ENCODE measurements around the gene MKS1.

MKS1 gene

DNA sequence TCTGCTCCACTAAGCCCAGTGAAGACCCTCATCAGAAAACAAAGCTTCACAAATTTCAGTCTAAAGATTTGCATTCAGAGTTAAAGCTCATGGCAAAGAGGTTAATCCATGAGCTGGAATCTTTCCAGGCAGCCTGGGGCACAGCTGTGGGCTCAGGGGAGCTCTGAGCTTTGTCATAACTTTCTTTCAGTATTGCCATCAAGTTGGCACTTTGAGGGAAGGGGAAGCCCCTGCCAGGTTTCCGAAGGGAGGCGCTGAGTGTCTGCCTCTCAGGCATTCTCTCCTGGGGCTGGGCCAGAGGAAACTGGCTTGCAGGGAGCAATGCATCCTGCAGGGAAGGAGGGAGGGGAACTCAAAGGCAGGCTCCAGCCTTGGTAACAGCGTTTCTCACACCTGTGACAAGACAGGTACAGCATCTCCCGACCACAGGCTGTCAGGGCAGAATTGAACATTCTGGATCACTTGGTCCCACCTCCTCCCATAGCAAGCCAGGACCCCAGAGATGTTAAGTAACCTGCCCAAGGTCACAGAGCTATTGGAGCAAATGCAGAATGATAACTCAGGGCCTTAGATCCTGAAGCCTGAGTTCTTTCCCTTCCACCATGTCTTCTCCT is 23.2 kb upstream of the MKS1 start:
- no peak for DNase-seq

DNA sequence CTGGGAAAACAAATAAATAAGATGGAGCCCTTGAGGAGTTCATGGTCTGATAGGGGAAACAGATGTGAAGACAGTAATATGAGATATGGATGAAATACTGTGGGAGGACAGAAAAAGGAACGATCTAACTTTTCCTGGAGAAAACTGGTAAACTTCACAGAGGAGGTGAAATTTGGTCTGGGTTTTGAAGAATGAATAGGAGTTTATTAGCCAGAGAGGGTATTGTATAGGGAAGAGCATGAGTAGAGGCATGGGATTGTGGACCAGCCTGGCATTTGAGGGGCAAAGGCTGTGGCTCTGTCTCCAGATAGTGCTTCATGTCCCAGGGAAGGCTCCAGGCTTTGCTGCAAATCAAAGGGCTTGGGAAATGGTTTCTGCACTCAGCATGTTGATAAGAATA is 20.9 kb upstream of the MKS1 start:
- no peak for DNase-seq

DNA sequence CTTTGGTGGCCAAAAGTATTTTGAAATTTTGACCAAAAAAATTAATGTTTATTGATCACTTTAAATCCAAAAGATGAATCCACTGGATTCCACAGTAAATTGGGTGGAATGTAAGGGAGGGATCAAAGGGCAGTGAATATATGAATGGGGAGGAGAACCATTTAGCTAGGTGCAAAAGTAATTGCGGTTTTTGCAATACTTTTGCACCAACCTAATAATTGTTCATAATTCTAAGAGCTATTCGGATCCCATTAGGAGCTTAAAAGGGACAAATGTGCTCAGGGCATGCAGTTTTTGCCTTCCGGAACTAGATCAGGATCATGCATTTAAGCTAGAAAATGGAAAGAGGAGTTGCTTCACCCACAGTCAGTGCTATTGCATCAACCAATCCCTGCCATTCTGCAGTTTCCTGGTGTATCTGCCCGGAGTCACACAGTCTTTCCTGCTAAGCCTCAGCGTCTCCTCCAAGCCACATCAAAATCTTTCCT is 19.1 kb upstream of the MKS1 start, which contains the start of gene LPO:
Gene LPO, plus strand, starts transcription at position 438 of the 488 bp plus-strand sequence. CDS start 4,396 bp downstream, outside the sequence.
- no peak for DNase-seq

DNA sequence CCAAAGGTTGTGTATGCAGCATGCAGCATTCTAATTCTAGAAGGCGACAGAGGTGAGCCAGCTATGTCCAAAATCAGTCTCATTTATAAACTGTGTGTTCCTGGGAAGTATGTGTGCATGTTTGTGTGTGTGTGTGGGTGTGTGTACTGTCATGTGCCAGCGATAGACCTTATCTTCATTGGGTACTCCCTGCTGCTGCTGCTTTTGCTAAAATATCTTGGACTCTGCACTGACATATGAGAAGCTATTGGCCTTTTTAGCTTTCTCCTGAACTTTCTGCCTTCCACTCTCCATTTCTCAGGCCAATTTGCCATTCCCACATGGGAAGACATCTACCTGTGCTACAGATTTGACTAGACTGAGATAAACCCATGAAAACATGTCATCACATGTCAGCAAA is 17.3 kb upstream of the MKS1 start:
- DNase-seq = no peak

DNA sequence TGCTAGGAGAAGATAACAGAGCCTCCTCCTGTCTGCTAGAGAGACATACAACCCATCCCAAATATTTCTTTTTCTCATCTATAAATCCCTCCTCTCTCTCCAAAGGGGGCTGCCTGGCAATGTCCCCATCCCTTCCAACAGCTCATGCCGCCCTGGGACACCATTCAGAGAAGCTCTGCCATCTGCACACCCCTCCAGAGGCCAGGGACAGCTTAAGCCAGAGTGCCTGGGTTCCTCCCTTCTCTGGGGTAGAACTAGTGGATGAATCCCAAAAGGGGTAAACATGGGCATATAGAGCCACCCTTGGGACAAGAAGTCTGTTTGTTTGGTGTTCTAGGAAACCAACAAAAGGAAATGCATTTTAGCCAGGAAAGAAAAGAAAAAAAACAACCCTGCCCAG is 16.8 kb upstream of the MKS1 start:
- DNase-seq = no peak

DNA sequence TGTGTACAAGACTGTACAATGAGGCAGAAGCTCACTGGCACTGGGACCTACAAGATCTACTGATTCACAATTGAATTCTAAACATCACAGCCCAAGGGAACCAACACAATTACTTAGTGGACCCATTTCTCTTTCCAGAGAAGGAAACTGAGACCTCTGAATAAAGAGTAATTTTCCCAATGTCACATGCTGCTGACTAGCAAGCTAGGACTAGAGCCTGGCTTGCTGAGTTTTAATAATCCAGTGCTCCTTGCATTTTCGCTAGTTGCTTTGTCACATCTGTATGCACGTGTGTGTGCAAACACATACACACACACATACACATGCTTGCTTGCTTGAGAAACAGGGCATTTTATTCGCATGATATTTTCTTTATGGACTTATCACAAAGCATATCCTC is 15.5 kb upstream of the MKS1 start:
- no peak for DNase-seq

DNA sequence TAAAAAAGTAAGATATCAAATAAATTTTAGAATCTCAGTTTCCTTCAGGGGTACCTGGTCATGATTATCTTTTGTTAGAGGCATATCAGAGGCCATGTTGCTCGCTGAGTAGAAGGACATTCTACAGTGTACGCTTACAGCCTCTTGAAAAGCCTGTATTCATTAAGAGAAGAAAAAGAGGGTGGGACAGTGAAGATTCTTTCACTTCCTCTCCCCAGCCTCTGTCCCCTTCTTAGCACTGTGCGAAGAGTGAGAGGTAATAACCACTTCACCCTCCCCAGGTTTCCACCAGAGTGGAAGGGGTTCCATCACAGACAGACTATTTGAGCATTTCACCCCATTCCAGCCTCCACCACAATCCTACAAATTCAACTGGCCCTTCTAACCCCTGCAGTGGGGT is 14.5 kb upstream of the MKS1 start:
- no peak for DNase-seq

DNA sequence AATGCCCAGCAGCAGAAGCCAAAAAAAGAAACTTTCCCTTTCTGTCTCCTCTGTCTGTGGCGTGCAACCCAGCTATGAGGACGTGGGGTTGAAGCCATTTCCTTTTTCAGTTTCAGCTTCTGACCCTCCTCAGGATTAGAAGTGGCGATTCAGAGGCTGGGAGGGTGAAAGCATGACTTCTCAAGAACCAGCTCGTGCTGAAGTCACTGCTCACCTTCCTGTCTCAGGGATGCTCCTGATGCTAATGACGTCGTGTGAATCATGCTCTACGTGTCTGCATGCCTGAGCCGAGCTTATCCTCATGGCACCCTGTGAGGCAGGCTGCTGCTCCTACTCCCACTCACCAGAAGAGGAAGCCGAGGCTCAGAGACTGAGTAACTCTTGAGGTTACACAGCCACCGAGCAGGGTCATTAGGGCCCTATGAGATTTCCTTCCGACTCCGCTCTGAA is 13.7 kb upstream of the MKS1 start:
- DNase-seq = peak; percentile 16

DNA sequence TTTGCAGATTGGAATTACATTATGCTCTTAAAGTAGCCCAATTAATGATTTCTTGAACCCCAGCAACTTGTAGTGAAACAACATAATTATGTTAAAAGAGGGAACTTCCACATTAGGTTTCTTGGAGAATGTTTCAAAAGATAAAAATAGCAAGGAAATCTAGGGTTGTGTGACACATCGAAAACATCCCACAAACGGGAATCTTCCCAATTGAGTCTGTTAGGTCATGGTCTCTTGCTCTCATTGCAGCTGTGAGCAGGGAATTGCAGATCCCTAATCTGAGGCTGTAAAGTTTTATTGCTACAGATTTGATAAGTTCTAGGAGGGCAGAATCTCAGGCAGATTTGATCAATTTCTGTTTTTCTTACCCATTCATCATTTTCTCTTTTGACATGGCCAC is 12.6 kb upstream of the MKS1 start:
- no peak for DNase-seq

DNA sequence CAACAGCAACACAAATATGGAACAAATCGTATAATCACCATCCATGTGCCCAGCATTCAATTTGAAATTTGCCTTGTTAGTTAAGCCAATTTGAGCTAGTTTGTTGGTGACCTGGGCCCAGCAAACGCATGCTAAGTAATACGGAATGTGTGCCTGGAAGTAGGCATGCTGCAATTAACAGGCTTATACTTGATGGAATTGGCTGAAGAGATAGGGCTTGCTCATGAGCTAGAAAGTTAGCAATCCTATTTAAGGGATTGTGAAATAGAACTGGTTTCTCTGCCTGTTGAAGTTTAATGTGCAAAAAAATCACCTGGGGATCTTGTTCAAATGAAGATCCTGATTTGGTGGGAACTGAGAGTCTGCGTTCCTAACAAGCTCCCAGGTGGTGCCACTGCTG is 10.8 kb upstream of the MKS1 start:
- no peak for DNase-seq

DNA sequence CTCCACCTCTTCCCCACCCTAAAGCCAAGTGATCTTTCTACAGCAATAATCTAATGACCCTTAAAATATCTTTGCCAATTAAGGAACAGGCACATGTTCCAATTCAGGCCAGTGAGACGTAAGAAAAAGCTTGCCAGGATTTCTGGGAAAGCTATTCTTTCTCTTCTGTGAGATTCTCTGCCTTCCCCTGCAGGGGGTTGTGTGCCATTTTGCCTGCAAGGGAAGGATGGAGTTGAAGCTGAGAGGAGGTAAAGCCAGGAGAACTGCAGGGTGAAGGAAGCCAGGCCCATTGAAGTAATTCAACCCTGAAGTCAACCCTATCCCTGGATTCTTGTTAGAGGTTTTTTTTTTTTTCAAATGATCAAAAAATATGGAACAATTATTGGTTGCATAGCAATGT is 10.3 kb upstream of the MKS1 start:
- no peak for DNase-seq

DNA sequence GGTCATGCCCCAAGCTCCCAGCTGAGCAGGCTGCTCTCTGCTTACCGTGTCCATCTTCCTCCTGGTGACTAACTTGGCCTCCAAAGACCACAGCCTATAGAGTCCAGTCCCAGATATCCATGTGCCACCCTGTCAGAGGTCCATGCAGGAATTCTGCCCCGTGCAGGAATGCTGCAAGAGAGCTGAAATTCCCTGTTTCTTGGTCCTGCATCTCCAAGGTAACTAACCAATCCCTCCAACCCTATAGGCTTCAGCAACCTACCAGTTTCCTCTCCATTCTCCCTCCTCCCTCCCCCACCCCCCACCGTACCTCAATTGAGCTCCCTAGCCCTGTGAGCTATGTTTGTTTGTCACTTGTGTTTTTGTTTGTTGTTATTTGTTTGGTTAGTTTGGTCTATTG is 9.6 kb upstream of the MKS1 start:
- no peak for DNase-seq

DNA sequence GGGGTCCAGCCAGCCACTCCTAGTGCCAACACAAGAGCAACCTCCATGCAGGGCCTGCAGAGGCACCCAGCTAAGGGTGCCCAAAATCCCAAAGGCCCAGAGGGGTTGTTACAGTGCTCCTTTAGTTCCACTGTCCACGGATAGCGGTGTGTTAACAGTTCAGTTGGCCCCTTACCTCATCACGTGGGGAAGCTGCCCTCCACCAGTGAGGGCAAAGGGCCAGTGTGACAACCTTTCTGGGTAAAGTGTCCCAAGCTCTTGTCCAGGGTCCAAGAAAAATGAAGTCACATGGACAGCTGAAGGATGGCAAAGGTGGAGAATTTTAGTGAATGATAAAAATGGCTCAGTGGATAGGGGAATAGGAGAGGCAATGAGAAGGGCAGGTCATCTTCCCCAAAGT is 8.7 kb upstream of the MKS1 start:
- DNase-seq = no peak

DNA sequence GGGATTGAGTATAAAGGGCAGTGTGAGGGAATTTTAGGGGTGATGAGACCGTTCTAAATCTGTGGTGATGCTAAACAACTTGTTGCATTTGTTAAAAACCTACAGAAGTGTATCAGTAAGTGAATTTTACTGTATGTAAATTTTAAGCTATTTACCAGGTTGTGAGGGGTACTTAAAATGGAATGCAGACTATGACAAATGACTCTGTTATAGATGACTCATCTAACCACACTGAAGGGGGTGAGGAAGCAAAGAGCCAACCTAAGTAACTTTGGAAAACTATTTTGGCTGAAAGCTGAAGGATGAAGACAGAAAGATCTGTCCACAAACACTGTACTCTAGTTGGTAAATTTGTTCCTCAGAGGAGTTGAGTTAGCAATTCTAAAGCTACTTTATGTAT is 5.3 kb upstream of the MKS1 start:
- DNase-seq = no peak

DNA sequence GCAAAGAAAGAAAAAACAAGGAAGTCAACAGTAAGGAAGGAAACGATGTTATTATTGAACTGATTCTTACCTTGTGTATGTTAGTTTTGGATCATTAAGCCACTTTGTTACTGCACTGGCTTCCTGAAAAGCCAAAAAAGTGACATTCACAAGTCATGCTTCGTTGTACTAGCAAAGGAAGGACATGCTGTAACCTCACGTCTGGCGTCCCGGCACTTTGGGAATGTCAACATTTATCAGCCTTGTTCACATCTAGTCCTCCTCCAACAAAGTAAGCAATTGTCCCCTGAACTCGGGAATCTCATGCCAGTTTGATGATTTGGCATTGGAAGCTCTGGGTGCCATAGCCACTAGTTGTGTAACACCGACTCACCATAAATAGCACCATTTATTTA is 731 bp upstream of the MKS1 start:
- DNase-seq = no peak

DNA sequence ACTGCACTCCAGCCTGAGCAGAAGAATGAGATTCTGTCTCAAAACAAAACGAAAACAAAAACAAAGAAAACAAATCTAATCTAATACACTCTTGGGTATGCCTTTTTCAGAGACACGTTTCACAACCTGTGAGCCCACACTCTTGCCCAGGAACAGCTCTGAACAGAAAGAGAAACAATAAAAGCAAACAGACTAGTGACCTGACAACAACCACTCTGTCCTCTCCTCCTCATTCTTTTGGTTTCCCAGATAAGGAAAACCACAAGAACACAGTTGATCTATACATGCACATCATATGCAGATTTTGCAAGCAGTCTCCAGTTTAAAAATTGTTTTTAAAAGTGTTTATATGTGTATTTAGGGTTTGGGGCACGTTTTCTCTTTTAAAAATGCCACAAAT is 1.3 kb downstream of the MKS1 start:
- no peak for DNase-seq

DNA sequence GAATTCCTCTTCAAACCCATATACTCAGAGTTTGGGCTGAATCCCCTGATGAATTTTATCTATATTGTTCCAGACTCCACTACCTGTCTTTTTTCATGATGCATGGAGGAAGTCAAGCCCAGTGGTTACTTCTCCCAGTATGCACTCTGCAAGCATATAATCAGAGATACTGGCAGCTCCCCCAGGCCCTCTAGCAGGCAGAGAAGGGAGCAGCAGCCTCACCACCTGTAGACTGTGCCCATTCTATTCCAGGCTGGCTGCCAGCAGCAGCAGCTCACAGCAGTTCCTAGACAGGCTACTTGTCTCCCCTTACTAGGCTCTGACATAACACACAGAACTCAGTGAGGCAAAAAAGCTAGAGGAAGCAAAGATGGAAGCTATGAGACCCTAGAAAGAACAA is 3.4 kb downstream of the MKS1 start:
- DNase-seq = no peak

DNA sequence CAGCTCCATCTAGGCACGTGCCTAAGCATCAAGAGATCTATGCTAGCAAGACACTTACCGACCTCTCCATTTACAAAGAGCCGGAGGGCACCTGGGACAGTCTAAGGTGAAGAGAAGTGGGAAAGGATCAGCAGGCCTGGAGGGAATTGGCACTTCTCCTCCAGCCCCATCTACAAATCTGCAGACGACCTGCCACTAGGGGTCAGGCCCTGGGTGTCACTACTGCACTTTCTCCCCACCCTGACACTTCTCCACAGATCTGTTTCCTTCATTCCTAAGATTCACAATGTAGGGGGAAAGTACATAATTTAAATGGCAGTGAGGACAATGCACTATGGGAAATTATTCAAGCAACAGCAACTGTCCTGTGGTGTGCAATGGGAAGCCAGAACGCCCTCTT is 8.1 kb downstream of the MKS1 start:
- DNase-seq = no peak

DNA sequence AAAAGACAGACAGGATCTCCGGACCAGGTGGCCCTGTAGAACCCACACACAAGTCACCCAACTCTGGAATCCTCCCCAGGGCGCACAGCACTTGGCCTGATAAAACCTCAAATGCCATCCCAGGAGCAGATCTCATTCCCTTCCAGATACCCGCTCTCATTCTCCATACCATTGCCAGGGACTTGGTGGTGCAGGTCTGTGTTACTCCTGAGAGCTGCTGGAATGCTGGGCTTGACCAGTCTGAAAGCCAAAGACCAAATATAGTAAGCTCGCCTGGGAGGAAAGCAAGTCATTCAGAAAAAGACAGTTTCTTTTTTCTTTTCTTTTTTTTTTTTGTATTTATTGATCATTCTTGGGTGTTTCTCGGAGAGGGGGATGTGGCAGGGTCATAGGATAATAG is 10.7 kb downstream of the MKS1 start:
- DNase-seq = no peak

DNA sequence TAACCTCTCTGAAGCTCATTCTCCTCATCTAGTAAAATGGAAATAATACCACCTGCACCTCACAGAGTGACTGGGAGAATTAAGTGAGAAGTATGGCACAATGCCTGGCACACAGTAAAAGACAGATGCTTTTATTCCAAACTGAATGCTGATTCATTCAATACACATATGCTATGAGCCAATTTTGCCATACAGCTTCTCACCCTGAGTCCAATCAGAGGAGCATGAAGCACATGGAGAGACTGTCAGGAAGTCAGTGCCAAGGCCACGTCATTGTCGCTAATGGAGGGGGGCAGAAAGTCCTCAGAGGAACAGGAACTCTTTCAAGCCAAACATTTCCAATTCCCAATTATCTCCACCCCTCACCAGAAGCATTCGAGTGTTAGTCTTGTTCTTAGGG is 11.6 kb downstream of the MKS1 start:
- no peak for DNase-seq

DNA sequence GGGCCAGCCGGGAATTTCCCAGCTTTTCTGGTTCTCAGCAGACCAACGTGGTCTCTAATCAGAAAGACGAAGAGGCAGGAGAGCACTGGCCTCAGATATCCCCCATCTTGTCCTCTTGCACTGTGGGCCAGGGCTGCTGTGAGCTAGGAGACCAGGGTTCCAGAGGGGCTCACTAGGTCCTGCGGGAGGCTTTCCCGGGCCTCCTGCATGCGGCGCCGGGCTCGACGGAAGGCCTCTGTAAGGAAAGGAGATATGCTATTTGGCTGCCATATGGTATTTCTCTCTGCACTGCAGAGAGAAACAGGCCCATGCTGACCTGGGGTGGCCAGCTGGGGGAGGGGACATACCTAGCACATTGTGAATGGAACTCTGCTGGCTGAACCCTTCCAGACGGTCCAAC is 13.1 kb downstream of the MKS1 start:
- no peak for DNase-seq

DNA sequence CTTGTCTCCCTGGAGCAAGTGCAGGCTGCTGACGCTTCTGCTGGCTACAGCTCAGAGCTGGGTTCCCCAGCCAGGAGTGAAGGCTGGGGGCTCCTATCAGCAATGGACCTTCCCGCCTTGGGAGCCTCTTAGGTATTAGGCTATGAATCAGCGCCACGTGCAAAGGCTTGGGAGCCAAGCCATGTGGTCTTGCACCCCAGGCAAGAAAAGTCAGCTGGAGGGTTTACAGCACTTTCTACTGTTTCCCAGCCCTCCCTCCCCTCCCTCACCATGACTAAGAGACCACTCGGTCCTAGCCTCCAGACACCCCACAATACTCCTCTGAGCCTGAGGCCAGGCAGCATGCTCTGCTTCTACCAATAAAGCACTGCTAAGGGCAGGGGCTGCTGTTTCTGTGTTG is 14.3 kb downstream of the MKS1 start:
- DNase-seq = no peak

DNA sequence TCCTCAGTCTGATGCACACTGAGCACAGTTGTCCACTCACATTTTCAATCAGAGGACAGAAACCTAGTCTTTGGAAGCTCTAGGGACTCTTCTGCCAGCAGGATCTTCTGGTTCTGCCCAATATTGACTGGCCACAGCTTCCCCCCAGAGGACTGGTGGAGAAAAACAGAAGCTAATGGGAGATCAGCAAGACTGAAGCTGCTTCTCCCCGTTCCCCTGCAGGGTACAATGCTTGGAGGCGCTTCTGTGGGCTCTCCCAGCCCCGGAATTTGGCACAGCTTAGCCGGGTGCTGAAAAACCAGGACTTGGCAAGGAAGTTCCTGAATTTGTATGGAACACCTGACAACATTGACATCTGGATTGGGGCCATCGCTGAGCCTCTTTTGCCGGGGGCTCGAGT is 16.2 kb downstream of the MKS1 start:
- no peak for DNase-seq

DNA sequence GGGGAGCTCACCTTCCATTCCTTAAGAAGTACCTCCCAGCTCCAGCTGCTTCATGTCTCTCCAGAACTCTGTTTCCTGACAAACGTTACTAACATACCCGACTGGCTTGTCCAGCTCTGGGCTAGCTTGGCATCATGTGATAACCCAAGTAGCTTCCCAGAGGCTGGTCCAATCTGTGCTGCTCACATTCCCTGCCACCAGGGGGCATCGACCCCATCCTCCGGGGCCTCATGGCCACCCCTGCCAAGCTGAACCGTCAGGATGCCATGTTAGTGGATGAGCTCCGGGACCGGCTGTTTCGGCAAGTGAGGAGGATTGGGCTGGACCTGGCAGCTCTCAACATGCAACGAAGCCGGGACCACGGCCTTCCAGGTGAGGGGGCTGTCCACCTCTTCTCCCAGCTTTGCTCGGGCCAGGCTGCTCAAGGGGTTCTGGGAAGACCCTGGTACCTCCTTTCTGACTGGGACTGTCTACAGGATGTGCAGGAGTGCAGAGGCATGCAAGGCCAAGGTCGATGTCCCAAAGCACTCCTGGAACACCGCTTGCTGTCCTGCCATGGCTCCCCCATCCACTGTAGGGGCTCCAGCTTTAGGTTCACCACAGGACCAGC is 18.9 kb downstream of the MKS1 start:
- peak; percentile 54 for DNase-seq

DNA sequence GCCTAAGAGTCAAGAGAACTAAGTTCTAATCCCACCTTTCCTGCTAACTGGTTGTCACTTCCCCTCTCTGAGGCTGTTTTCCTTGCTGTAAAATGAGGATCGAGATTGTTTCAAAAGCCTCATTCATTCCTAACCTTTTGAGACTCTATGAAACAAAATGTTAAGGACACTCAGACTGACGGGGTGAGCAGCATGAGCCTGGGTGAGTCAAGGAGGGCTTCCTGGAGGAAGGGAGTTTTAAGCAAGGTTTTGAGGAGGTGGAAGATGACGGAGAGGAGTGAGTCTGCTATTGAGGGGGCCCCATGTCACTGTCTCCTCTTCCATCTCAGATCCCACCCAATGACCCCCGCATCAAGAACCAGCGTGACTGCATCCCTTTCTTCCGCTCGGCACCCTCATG is 22.4 kb downstream of the MKS1 start:
- DNase-seq = no peak

All from CD4-positive, alpha-beta T cell treated with Interleukin-10 for 1 hour (primary cell).